Adrenal gland (tissue), 12 donors: ENCODE results near the gene ANKS4B. TPM values are rescaled to one million over a fixed set of nuclear protein-coding genes. Genes with fewer than 3 reads are reported as not detected.

Experiments
- DNase-seq, 7 donors: peaks; one replicate each; pipeline ENCODE4 v3.0.0-alpha.2; 2019 to 2020
- H3K27ac ChIP-seq, 5 donors: fragments of 200-600 bp; sonication (generic) in 4 of 5; 1 replicate in 3 of 5; 2 replicates in 2 of 5; pipeline versions ENCODE4 v1.5.1 to v1.8.0; 2016 to 2020; ENCODE audit warnings: mild to moderate bottlenecking in 1 of 5
- H3K27me3 ChIP-seq: fragments of 200-600 bp; 2 replicates; pipeline ENCODE4 v1.8.0; 2021
- H3K36me3 ChIP-seq, 2 donors: fragments of 200-600 bp; replicated peaks in 1 of 2; 1 replicate in 1 of 2; 2 replicates in 1 of 2; pipeline versions ENCODE4 v1.5.1 to v1.8.0; 2018 to 2022
- H3K4me1 ChIP-seq, 2 donors: fragments of 200-600 bp; replicated peaks in 1 of 2; 1 replicate in 1 of 2; 2 replicates in 1 of 2; pipeline versions ENCODE4 v1.5.1 to v1.8.0; 2018 to 2021
- H3K4me3 ChIP-seq, 4 donors: fragments of 200-600 bp; sonication (generic) in 3 of 4; one replicate each; pipeline ENCODE4 v1.5.1; 2016 to 2018
- H3K9me3 ChIP-seq, 3 donors: fragments of 200-600 bp; sonication (generic) in 1 of 3; replicated peaks in 1 of 3; 1 replicate in 2 of 3; 2 replicates in 1 of 3; pipeline versions ENCODE4 v1.5.1 to v1.8.0; 2016 to 2021
- CTCF ChIP-seq, 6 experiments: fragments of 450-650 bp in 4 of 6; fragments of 200-600 bp in 2 of 6; sonication (generic) in 1 of 6; IDR thresholded peaks; 1 replicate in 5 of 6; 2 replicates in 1 of 6; pipeline versions ENCODE4 v1.5.1 to v1.8.0; 2016 to 2021; ENCODE audit warnings: antibody characterized with exemption in 6 of 6, mild to moderate bottlenecking in 2 of 6, moderate library complexity in 1 of 6
- POLR2A ChIP-seq, 2 donors: fragments of 450-650 bp; IDR thresholded peaks; one replicate each; pipeline ENCODE4 v1.6.1; 2017; ENCODE audit warnings: antibody characterized with exemption in 2 of 2, mild to moderate bottlenecking in 2 of 2, moderate library complexity in 1 of 2
- WGBS, 4 donors: extraction: QIAGEN DNeasy Blood & Tissue Kit in 2 of 4; methylation state at CpG; one replicate each; pipeline versions ENCODE4 v1.1.5 to v1.1.7; 2013 to 2017; 5-methylcytosine and 5-hydroxymethylcytosine counted together
- intact Hi-C, 2 donors: fragments of 100-400 bp; cut with DNase I; formaldehyde crosslinking; loops; one replicate each; pipeline versions ENCODE4 v1.14.1 to v1.15.0; 2022 to 2023
- polyA plus RNA-seq, 3 donors: library from polyadenylated mRNA; stranded (reverse); fragments of 200-250 nt in 2 of 3; fragments of 350-450 nt in 1 of 3; fragmentation: Illumina TruSeq in 1 of 3; extraction: RNeasy Lipid Tissue Mini Kit (QIAGEN cat#74804) in 1 of 3; gene quantifications; one replicate each; pipeline ENCODE4 v1.2.3, GENCODE V29; 2013 to 2014
- total RNA-seq, 9 donors: library from RNA; depleted of rRNA in 4 of 9; stranded (reverse); fragments of >200 nt in 4 of 9; fragments of 120-200 nt in 1 of 9; fragmentation: NEBNext Ultra II Directional in 1 of 9; extraction: Animal tissue kit (Norgen Biotek cat#: 25700) in 1 of 9; gene quantifications; one replicate each; pipeline versions ENCODE4 v1.1.0 to v1.2.4, GENCODE V29; 2013 to 2023
- donor health status: healthy with polysubstance abuse.
- donor health status: Bipolar disorder and iron deficiency.
- donor health status: DM: yes; HTN: yes; CAD: no.
- donor health status: DM: no; HTN: no; CAD: no.
- donor health status: DM: no; HTN: no; CAD: no.
- donor health status: DM: yes; HTN: yes; CAD: no.

Gene ANKS4B
- total and polyA plus RNA-seq, 12 donors: not detected

- whole genome bisulfite sequencing, 4 donors: 59 to 66% (median 60%) methylated on average over 14 of the region's 14 CpGs
- peaks cover 0 to 17% of the 10 kb centered on the region in 2 donors for H3K4me1 ChIP-seq
- no peak overlapping the region for H3K4me3 ChIP-seq
- no peaks in the 10 kb centered on the region for H3K36me3 ChIP-seq
- peak; percentile 27 to 81 (median 73) for DNase-seq
- no peaks in the 10 kb centered on the region for H3K9me3 ChIP-seq
- H3K27me3 ChIP-seq: no peaks in the 10 kb centered on the region
- intact Hi-C loops: no loop called here
- no peak for TF ChIP-seq POLR2A (IDR thresholded peaks at IDR 0.05)
- TF ChIP-seq CTCF (IDR thresholded peaks at IDR 0.05): no peak
- peak overlapping the region in 1 of 5 donors; percentile 39 for H3K27ac ChIP-seq
These were observed 30.4 kb downstream of the ANKS4B start for GRCh38 chr16:21263640-21264570.

- Histone ChIP-seq H3K4me3 (no peak overlapping the region), H3K36me3 (no peaks in the 10 kb centered on the region), H3K27me3 (no peaks in the 10 kb centered on the region), H3K9me3 (no peaks in the 10 kb centered on the region), H3K27ac (no peak overlapping the region), H3K4me1 (peaks cover 0 to 17% of the 10 kb centered on the region in 2 donors)
- no peak for DNase-seq
- TF ChIP-seq POLR2A (IDR thresholded peaks at IDR 0.05) (no peak), CTCF (IDR thresholded peaks at IDR 0.05) (no peak)
- intact Hi-C loops: no loop called here
- WGBS, 4 donors: 87 to 89% (median 88%) methylated on average over 4 of the region's 4 CpGs
These were observed 31.1 kb downstream of the ANKS4B start for GRCh38 chr16:21264571-21265036.

- Histone ChIP-seq H3K4me1 (peaks cover 0 to 17% of the 10 kb centered on the region in 2 donors), H3K36me3 (no peaks in the 10 kb centered on the region), H3K9me3 (no peaks in the 10 kb centered on the region), H3K27ac (no peak overlapping the region), H3K4me3 (no peak overlapping the region), H3K27me3 (no peaks in the 10 kb centered on the region)
- WGBS, 4 donors: 76 to 89% (median 87%) methylated on average over 9 of the region's 9 CpGs
- DNase-seq: peak in 1 of 7 donors; percentile 11
- intact Hi-C loops: no loop called here
- TF ChIP-seq POLR2A (IDR thresholded peaks at IDR 0.05) (no peak), CTCF (IDR thresholded peaks at IDR 0.05) (no peak)
These were observed 31.8 kb downstream of the ANKS4B start for GRCh38 chr16:21265104-21265837.

GRCh38 chr16:21267298-21267697, 33.8 kb downstream of the ANKS4B start:
- WGBS, 4 donors: 85 to 93% (median 88%) methylated on average over 4 of the region's 4 CpGs
- Histone ChIP-seq H3K27me3 (no peaks in the 10 kb centered on the region), H3K4me1 (peaks cover 0 to 10% of the 10 kb centered on the region in 2 donors), H3K27ac (no peak overlapping the region), H3K36me3 (no peaks in the 10 kb centered on the region), H3K9me3 (no peaks in the 10 kb centered on the region), H3K4me3 (no peak overlapping the region)
- TF ChIP-seq POLR2A (IDR thresholded peaks at IDR 0.05): no peak
- TF ChIP-seq CTCF (IDR thresholded peaks at IDR 0.05): no peak
- no peak for DNase-seq
- intact Hi-C loops: no loop called here
